Brain microvascular endothelial cell (primary cell): ENCODE measurements around the gene ERBB4.

Experiments used
- DNase-seq: peaks from one replicate; pipeline ENCODE4 v3.0.0-alpha.2; 2020
- H3K27ac ChIP-seq: fragments of 250-450 bp; sonication (Bioruptor Pico); 2 replicates; pipeline ENCODE4 v1.5.1; 2020; ENCODE audit warnings: mild to moderate bottlenecking, moderate library complexity
- H3K27me3 ChIP-seq: fragments of 250-450 bp; sonication (Bioruptor Pico); replicated peaks from 2 replicates; pipeline ENCODE4 v1.5.1; 2020; ENCODE audit warnings: mild to moderate bottlenecking
- H3K36me3 ChIP-seq: fragments of 250-450 bp; sonication (Bioruptor Pico); replicated peaks from 2 replicates; pipeline ENCODE4 v1.5.1; 2020; ENCODE audit warnings: mild to moderate bottlenecking
- H3K4me3 ChIP-seq: 2 replicates; pipeline ENCODE4 v1.5.1; 2011; ENCODE audit warnings: low read depth, mild to moderate bottlenecking, control low read depth, low read length, moderate library complexity
- CTCF ChIP-seq: IDR thresholded peaks from 2 replicates; pipeline ENCODE4 v1.5.1; 2011; ENCODE audit warnings: low read depth, mild to moderate bottlenecking, moderate library complexity, low read length, control low read depth, inconsistent platforms; ENCODE audit errors: missing control alignments
- in situ Hi-C: cut with HindIII; loops from 2 replicates; pipeline ENCODE4 v1.10.0; 2017; ENCODE audit warnings: low sequenced_read_pairs, low pct_ligation_motif_present

The ERBB4 gene

GRCh38 chr2:211833582-211834279, 704.9 kb downstream of the ERBB4 start:
- TF ChIP-seq CTCF = no peak
- H3K27me3 ChIP-seq = no peaks in the 10 kb centered on the region
- in situ Hi-C loops = no loop called here
- no peaks in the 10 kb centered on the region for H3K36me3 ChIP-seq
- no peak for DNase-seq
- no peak overlapping the region for H3K27ac ChIP-seq
- no peak overlapping the region for H3K4me3 ChIP-seq

- H3K4me3 ChIP-seq = no peak overlapping the region
- no peaks in the 10 kb centered on the region for H3K36me3 ChIP-seq
- H3K27ac ChIP-seq = no peak overlapping the region
- no peak for DNase-seq
- no peak for TF ChIP-seq CTCF
- H3K27me3 ChIP-seq = no peaks in the 10 kb centered on the region
- in situ Hi-C loops = no loop called here
These were observed 708.9 kb downstream of the ERBB4 start for GRCh38 chr2:211829725-211830124.

GRCh38 chr2:211823886-211824479, 714.6 kb downstream of the ERBB4 start:
- H3K27ac ChIP-seq = no peak overlapping the region
- no peak for TF ChIP-seq CTCF

GRCh38 chr2:211822686-211823335, 715.8 kb downstream of the ERBB4 start:
- Histone ChIP-seq H3K4me3 (no peak overlapping the region), H3K36me3 (no peaks in the 10 kb centered on the region), H3K27ac (no peak overlapping the region), H3K27me3 (no peaks in the 10 kb centered on the region)
- in situ Hi-C loops = no loop called here
- TF ChIP-seq CTCF = no peak
- DNase-seq = peak; percentile 29

More at GRCh38 chr2:211823886-211824479, 714.6 kb downstream of the ERBB4 start:
- H3K36me3 ChIP-seq = no peaks in the 10 kb centered on the region
- DNase-seq = no peak
- in situ Hi-C loops = no loop called here
- H3K4me3 ChIP-seq = no peak overlapping the region
- H3K27me3 ChIP-seq = no peaks in the 10 kb centered on the region

- in situ Hi-C loops = no loop called here
- Histone ChIP-seq H3K4me3 (no peak overlapping the region), H3K36me3 (no peaks in the 10 kb centered on the region), H3K27ac (no peak overlapping the region), H3K27me3 (no peaks in the 10 kb centered on the region)
- no peak for DNase-seq
- no peak for TF ChIP-seq CTCF
These were observed 721.8 kb downstream of the ERBB4 start for GRCh38 chr2:211816754-211817153.
